ENCODE data around the gene TOLLIP.
A peak's percentile ranks its signal among the peaks of the same experiment; 100 is the strongest.

Gene TOLLIP

DNA sequence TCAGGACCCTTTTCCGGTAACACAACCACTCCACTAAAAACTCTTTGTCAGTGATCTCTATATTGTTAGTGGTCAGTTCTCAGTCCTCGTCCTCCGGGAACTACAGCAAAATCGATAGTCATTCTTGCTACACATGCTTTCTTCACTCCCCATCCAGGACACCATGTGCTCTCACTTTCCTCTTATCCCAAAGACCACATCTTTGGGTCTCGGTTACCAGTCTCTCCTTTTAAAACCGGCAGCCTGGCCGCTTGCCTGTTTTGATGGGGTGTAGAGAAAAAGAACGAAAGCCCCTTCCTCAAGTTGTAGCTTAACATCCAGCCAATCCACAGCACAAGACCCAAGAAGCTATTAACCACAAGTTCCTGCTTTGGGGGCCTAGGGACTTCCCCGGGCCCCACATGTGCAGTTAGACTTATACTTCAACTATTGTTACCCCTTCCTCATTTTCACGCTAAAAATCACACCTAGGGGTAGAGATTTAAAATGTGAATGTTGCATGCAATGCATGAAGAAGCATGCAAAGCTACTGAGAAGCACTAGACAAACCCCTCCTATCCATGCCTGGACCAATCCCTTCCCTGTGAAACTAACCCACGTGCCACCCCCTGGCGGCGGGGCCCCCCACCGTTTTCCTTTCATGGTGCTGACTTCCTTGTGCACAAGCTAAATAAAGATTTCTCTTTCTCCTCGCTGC, 1.5 kb upstream of the TOLLIP start:
- DNase-seq = no peak

DNA sequence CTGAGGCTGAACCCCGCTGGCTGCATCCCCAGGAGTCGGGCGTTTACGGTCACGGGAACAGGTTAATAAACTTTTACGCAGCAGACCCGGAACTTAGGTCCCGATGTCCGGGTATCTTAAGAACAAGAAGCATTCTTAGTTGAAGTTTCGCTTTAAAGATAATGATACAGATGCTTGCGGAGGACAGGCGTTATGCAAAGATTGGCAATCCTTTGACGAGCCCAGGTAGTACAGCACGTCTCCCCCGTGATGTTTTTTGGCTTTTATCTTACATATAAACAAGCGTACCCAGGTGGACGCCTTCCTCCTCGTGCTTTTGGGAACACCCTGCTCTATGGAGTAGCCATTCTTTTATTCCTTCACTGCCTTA, 871 bp upstream of the TOLLIP start:
- no peak for DNase-seq

DNA sequence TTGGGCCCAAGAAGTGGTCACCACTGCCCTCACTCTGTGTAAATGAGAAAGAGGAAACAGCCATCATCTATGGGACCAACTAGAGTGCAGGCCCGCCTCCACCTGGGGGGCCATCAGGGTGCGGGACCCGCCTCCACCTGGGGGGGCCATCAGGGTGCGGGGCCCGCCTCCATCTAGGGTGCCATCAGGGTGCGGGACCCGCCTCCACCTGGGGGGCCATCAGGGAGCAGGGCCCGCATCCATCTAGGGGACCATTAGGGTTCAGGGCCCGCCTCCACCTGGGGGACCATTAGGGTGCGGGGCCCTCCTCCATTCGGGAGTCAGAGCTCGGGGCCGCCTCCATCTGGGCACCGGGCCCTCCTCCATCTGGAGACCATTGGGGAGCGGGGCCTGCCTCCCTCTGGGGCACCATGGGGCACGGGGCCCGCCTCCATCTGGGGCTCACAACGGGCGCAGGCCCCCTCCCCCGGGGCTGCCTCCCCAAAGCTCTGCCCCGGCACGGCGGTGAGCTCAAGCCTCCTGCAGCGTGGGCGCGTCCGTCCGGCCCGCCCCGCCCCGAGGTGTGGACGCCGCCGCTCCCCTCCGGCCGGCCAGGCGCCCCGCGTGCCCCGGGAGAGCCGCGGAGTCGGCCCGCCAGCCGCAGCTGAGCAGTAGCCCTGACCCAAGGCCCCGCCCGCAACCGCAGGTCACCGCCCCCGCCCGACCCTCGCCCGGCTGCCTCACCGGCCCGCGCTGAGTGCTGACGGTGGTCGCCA, 512 bp downstream of the TOLLIP start:
- no peak for DNase-seq

DNA sequence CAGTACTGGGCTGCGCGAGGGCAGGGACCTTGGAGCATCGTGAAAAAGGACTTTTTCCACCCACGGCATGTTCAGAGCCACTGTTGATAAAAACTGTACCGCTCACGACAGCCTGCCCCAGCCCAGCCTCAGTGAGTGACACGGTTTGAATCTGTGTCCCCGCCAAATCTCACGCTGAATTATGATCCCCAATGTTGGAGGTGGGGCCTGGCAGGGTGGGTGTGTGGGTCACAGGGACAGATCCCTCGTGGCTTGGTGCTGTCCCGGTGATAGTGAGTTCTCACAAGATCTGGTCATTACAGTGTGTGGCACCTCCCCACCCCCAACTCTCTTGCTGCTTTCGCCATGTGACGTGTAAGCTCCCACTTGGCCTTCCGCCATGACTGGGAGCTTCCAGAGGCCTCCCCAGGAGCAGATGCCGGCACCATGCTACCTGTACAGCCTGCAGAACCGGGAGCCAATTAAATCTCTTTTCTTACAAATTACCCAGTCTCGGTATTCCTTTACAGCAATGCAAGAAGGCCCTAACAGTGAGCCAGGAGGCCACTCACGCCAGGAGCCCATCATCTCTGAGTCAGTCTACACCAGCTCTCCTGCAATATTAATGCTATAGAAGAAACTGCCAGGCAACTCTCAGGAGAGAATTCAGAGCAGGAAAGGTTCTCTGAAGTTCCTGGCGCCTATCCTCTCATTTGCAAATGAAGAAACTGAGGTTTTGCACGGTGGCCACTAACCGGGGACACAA, 1.3 kb downstream of the TOLLIP start:
- no peak for DNase-seq

DNA sequence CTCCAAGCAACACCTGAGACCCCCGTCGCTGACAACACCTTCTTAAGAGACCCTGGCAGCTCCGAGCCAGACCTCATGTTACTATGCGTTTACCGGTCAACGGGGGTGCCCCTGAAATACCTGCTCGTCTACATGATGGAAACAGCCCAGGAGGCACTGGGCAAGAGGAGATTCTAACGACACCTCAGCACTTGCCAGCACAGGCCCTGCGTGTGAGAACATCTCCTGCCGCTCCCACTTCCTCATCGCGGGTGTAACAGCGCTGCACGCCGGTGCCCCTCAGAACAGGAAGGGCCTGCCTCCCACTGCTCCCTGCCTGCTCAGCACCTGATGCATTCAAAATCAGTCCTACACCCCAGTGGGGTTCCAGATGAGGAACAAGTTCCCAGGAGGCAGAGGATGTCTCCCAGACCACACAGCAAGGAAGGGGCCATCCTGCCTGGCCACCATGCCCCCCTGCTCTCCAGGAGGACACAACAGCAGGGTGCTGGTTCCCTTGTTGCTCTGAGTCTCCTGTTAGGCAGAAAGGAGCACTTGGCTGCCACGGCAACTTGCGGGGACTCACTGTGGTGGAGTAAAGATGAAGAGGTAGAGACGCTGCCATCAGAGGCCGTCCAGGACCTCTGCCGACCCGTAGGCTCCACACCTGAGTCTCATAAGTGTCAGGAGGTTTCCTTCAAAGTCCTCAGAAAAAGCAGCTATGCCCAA, 2.1 kb downstream of the TOLLIP start:
- no peak for DNase-seq

DNA sequence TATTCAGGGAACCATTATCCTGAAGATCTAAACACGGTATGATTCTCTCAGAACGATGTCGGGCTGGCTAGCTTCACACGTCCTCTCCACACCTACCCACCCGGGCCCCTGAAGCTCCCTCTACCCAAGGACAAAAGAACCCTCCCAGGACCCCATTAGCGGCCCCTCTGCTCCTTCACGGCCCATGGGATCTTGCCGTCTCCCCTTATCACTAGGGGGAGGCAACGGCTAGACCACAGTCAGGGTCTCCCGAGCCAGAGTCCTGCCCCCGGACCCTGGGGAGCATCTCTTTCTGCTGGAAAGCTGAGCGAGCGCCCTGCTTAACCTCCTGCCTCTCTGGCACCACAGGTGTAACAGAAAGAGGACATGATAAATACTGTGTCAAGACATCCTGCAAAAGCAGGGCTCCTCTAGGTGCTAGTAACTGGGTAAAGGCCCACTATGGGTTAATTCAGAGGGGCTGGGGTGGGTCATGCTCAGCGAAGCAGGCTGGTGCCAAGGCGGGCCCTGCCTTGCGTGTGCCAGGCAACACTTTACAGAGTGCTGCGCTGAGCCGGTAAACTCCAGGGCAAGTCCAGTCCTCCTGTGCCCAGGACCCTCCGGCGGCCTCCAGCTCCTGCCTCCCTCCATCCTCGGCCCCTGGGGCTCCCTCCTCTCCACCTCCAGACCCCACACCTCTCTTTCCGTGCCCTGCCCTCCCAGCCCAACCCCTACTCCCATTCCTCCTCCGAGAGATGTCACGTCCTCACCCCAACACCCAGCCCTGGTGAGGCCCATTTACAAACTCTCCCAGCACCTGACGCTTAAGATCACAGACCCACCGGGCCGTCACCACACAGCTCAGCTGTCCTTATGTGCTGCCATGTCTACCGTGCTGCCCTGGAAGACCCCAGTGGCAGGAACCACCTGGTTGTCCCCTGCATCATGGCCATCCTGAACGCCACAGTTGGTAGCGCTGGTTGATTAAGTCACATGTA, 3.0 kb downstream of the TOLLIP start:
- no peak for DNase-seq

DNA sequence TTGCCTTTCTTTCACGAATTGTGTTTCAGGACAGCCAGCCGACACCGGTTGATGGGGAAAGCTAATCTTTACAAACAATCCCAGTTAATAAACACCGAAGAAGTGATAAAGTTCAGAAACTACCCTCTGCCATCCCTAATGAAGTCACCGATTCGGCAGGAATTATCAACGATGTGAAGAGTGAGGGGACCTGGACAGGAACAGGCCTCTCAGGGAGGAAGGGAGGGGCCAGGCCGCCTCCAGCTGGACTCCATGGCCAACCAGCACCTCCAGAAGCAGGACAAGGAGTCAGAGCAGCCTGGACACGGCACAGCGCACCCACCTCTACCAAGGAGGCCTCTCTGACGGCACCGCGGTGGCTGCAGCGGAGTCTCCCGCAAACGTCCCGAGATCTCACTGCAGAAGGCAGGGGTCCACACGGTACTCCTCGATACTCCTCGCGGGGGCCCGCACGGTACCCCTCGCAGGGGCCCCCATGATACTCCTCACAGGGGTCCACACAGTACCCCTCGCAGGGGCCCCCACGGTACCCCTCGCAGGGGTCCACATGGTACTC, 3.9 kb downstream of the TOLLIP start:
- DNase-seq = no peak

DNA sequence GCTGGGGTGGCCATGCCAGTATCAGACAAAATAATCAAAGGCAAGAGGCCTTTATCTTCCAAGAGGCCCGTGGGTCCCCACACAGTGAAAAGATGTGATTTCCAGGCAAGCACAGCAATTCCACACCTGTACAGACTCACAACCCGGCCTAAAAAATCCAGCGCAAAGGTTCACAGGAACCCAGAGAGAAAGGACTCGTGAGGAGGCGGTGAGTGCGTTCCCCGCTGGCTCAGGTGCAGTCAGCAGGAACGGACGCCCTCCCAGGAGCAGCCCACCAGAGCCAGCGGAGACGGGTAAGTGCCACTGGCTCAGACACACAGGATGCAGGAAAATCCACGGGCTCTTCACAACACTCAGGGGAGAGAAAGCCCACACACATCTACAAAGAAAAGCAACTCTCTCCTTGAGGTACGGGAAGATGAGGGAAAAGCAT, 4.4 kb downstream of the TOLLIP start:
- no peak for DNase-seq

DNA sequence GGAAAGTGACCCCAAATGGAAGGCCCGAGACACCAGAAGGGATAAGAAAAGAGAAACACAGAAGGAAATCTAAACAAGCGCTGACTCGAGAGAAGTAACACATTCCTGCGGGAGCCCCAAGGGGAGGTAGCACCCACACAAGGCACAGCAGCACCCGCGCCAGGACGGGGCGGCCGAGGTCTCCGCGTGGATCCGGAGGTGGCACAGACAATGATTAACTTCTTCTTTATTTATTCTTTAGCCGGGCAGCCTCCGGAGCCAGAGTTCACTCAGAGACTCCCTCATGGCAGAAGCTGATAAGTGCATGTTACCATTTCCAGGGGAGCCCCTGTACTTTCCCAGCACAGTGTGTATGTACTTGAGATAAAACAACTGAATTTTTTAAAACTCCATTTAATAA, 5.1 kb downstream of the TOLLIP start:
- DNase-seq = no peak

DNA sequence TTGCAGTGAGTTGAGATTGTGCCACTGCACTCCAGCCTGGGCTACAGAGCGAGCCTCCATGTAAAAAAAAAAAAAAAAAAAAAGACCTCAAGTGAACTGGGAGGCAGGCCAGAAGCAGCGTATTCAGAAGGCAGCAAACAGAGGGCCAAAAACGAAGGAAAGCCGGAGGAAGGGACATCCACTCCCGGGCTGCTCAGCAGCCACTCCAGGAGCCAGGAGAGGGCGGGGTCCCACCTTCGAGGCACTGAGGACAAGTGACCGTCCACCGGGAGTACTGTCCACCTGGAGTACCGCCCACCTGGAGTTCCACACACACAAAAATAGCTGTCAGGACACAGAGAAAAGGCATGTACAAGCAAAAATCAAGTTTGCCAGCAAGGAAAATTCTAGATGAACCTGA, 5.5 kb downstream of the TOLLIP start:
- no peak for DNase-seq

DNA sequence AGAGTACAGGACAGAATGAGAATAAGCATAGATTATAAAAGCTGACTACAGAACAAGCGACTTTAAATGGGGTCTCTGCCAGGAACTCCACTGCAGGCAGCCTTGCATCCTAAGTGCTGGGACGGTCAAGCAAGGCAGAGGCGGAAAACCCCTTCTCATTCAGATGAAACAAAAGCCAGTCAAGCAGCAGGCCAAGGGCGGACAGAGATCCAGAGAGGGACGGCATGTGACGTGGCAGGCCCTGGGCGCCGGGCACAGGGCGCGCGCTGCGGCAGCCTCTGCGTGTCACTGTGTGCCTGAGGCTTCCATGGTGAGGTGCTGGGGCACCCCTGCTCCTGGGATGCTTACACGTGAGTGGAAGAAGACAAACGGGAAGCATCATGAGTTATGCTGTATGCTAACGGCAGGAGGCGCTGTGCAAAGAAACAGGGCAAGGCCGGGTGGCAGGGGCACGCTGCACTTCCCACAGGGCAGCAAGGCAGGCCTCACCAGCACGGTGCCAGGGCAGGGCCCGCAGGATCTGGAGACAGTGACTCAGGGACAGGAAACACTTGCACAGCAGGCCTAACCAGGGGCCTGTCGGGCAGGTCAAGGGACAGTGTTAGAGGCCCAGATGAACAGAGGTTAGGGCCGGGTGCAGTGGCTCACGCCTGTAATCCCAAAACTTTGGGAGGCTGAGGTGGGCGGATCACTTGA, 6.2 kb downstream of the TOLLIP start:
- DNase-seq = peak; percentile 17

DNA sequence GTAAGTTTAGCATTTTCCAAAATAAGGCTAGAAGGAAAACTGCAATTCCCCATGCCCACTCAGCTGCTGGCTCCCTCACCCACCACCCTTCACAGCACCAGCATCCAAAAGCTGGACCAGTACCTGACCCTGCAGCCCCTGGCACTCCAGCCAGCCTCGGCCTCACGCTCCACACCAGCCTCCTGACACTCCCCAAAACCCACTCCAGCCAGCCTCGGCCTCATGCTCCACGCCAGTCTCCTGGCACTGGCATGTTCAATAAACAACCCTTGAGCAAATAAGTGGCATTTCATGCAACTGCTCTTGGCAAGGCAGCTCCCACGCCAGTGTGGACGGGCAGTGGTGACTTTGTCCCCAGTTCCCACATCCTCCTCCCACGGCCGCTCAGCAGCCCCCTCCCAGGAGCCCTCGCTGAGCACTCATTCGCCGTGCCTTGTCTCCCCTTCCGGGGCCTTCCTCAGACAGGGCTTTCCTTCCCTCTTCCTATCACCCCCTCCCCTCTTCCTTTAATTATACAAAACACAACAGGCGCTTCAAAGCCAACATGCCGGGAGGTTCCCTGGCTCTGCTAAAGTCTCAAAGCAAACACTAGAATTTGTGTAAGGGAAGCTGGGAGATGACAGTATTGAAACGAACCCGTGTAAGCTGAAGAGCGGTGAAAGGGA, 6.8 kb downstream of the TOLLIP start:
- DNase-seq = no peak

DNA sequence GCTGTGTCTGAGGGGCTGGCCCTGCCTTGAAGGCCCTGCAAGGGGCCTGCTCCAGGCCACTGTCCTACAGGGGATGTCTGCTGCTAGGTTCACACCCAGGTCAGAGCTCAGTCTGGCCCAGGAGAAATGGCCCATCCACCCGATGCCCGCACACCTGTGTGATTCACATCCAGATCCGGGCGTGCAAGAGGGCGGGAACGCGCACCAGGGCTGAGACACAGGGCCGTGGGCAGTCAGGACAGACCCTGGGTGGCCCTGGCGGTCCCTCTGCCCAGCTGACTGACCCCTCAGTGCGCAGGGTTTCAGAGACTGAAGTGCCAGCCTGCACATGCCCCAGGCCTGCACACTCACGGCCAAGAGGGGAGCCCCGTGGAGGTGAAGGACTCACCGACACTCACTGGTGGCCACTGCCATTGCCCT, 7.4 kb downstream of the TOLLIP start:
- no peak for DNase-seq

DNA sequence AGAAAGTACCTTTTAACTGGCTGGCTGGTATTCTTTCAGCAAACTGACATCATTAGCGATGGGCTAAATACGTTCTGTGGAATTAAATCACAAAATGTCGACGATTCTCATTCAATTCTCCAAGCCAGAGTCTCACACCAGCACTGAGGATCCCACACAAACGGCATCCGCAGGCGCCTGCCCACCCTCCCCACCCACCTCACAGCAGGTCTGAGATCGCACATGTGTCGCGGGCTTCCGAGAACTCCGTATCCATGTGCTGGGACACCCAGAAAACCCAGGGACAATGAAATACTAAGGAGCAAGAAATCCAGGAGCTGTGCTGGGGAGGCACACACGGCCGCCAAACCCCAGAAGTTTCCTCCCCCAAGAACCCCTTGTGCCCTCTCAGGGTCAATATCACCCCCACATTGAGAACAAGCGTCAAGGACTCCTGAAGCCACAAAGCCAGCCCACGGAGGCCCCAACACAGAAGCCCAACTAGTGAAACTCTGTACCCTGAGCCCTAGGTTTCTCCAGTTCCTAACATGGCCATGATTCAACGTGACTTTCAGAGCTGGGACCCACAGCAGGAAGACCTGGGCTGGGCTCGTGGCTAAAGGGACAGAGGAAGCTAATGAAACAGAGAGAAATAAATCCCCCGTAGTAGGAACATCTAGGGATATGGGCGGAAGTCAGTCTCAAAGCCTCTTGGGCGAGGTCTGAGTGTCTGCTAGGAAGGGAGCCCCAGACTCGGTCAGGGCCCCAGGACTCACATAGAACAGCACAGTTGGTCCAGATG, 8.0 kb downstream of the TOLLIP start:
- no peak for DNase-seq

DNA sequence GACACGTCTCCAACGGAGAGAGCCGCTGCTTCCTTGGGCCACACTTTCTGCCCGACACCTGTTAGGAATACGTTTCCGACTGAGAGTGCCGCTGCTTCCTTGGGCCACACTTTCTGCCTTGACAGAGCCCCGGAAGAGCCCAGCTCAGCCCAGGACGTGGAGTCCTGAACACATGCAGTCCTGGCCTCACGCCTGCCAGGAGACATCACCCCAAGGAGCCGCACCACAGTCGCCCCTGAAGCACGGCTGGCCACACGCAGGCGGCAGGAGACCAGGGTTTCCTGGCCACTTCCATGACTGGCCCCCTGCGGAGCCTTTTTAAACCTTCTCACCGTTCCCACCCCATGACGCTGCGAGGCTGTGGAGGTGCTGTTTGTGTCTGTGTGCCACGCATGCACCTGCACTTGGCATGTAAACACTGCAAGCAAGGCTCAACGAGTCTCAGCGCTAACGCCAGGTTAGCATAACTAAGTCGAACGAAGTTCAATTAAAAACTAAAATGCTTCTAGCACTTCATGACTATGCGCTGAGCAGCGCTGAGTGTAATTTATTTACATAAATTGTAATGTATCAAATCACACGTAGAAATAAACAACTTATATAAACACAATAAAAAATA, 8.8 kb downstream of the TOLLIP start:
- DNase-seq = no peak

DNA sequence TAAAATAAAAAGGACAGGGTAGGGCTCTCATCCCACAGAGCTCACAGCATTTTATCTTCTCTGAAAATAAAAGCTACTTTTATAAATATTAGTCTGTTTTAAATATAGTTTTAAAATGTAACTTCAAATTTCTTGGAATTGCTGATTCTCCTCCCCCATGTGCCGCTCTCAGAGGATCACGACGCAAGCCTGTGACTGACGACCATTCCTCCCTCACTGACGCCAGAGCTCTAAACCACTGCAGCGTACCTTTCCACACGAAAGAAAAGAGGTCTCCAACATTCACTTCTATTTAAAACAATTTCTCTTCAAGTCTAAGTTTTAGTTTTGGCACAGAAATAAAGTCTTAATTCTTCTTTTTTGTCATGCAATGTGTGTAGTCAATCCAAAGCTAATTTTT, 9.3 kb downstream of the TOLLIP start:
- DNase-seq = no peak

DNA sequence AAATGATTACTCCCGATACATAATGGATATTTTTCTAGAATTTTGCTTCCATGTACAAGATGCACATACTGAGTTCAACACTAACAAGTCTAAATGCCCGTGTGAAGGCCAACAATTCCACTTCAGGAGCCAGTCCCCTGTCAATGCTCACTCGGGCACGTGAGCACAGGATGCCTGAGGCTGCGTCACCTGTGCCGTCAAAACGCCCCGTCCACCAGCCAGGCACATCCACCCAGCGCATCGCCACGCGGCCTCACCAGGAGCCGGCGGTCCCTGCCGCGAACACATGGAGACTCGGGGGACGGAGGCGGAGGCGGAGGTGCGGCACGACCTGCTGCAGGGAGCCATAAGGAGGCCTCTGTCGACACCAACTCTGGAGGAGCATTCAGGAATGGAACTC, 9.8 kb downstream of the TOLLIP start:
- DNase-seq = no peak

DNA sequence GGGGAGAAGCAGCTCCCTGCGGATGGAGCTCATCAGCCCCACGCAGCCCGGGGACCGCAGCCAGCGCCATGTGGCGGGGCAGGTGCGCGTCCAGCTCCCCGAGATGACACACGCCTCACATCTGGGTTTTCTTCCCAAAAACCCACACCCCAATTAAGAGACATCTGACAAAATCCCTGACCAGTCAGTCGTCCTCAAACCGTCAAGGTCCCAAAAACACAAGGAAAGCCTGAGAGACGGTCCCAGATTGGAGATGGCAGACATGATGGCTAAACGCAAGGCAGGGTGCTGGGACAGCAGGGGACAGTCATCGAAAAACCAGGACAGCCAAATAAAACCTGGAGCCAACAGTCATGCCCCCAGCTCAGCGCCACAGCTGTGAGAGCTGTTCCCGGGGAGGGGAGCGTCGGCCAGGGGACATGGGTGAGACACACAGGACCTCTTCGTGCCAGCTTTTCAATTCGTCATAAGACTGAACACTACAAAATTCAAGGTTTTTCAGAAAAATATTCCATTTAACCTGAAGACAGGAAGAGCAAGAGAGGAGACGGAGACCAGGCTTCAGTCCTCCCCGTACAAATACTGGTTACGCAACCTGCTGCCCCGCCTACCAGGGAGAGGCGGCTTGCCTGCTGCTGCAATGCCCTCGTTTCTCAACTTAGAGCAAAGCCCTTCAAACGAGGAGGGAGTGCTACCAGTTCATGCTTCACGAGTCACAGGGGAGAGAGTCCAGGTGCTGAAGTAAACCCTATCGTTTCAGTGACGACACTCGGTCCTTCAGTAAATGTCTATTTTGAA, 10.5 kb downstream of the TOLLIP start:
- peak; percentile 14 for DNase-seq
